Trophoblast cell (in vitro differentiated cells and primary cell): ENCODE data around the gene ACACA.

Source experiments
- DNase-seq, 2 donors: peaks; one replicate each; pipeline ENCODE4 v3.0.0-alpha.2; 2016
- H2AFZ ChIP-seq: 2 replicates; pipeline ENCODE4 v1.6.1; 2013; ENCODE audit warnings: low read length, moderate library complexity, mild to moderate bottlenecking; ENCODE audit not compliant: insufficient read depth, poor library complexity
- H2AK5ac ChIP-seq: 2 replicates; pipeline ENCODE4 v1.6.1; 2013; ENCODE audit warnings: mild to moderate bottlenecking, low read length
- H2BK120ac ChIP-seq: 2 replicates; pipeline ENCODE4 v1.6.1; 2013; ENCODE audit warnings: low read length, mild to moderate bottlenecking, moderate library complexity; ENCODE audit not compliant: insufficient read depth, poor library complexity
- H2BK12ac ChIP-seq: 2 replicates; pipeline ENCODE4 v1.6.1; 2013; ENCODE audit warnings: mild to moderate bottlenecking, low read length, moderate library complexity
- H2BK5ac ChIP-seq: 2 replicates; pipeline ENCODE4 v1.6.1; 2013; ENCODE audit warnings: low read length, low read depth, moderate library complexity, mild to moderate bottlenecking; ENCODE audit not compliant: poor library complexity
- H3K14ac ChIP-seq: 2 replicates; pipeline ENCODE4 v1.6.1; 2013; ENCODE audit warnings: mild to moderate bottlenecking, low read length
- H3K18ac ChIP-seq: 2 replicates; pipeline ENCODE4 v1.6.1; 2013; ENCODE audit warnings: mild to moderate bottlenecking, low read length
- H3K23ac ChIP-seq: 2 replicates; pipeline ENCODE4 v1.6.1; 2013; ENCODE audit warnings: low read length
- H3K27ac ChIP-seq: 2 replicates; pipeline ENCODE4 v1.5.1; 2013; ENCODE audit warnings: low read depth, mild to moderate bottlenecking, inconsistent platforms, low read length, moderate library complexity
- H3K27me3 ChIP-seq: 2 replicates; pipeline ENCODE4 v1.6.1; 2013; ENCODE audit warnings: inconsistent platforms, mild to moderate bottlenecking, low read length, moderate library complexity; ENCODE audit not compliant: insufficient read depth
- H3K36me3 ChIP-seq, 2 experiments: 1 replicate in 1 of 2; 2 replicates in 1 of 2; pipeline ENCODE4 v1.6.1; 2013; ENCODE audit warnings: low read length in 2 of 2, mild to moderate bottlenecking in 2 of 2, moderate library complexity in 1 of 2; ENCODE audit not compliant: insufficient read depth in 2 of 2, control insufficient read depth in 1 of 2
- H3K4ac ChIP-seq: 2 replicates; pipeline ENCODE4 v1.6.1; 2013; ENCODE audit warnings: low read depth, mild to moderate bottlenecking, low read length, moderate library complexity
- H3K4me1 ChIP-seq, 2 experiments: 1 replicate in 1 of 2; 2 replicates in 1 of 2; pipeline ENCODE4 v1.6.1; 2013; ENCODE audit warnings: low read length in 2 of 2, mild to moderate bottlenecking in 2 of 2, moderate library complexity in 1 of 2; ENCODE audit not compliant: insufficient read depth in 2 of 2, control insufficient read depth in 1 of 2
- H3K4me2 ChIP-seq: 2 replicates; pipeline ENCODE4 v1.6.1; 2013; ENCODE audit warnings: inconsistent platforms, mild to moderate bottlenecking, low read length, moderate library complexity
- H3K4me3 ChIP-seq: 2 replicates; pipeline ENCODE4 v1.5.1; 2013; ENCODE audit warnings: mild to moderate bottlenecking, low read depth, low read length, inconsistent platforms
- H3K79me1 ChIP-seq: one replicate; pipeline ENCODE4 v1.6.1; 2013; ENCODE audit warnings: low read length
- H3K79me2 ChIP-seq: 2 replicates; pipeline ENCODE4 v1.6.1; 2013; ENCODE audit warnings: low read length, mild to moderate bottlenecking; ENCODE audit not compliant: control insufficient read depth, insufficient read depth, poor library complexity
- H3K9ac ChIP-seq: 2 replicates; pipeline ENCODE4 v1.6.1; 2013; ENCODE audit warnings: mild to moderate bottlenecking, low read length
- H3K9me3 ChIP-seq: 2 replicates; pipeline ENCODE4 v1.6.1; 2013; ENCODE audit warnings: low read depth, mild to moderate bottlenecking, control low read depth, inconsistent platforms, low read length; ENCODE audit not compliant: insufficient read depth
- H4K12ac ChIP-seq: 2 replicates; pipeline ENCODE4 v1.6.1; 2013; ENCODE audit warnings: low read depth, mild to moderate bottlenecking, low read length, moderate library complexity
- H4K8ac ChIP-seq: 2 replicates; pipeline ENCODE4 v1.6.1; 2013; ENCODE audit warnings: low read depth, mild to moderate bottlenecking, low read length, moderate library complexity
- H4K91ac ChIP-seq: one replicate; pipeline ENCODE4 v1.6.1; 2013; ENCODE audit warnings: low read depth, mild to moderate bottlenecking, low read length, moderate library complexity
- WGBS: extraction: QIAGEN DNeasy Blood & Tissue Kit; methylation state at CpG from one replicate; pipeline ENCODE4 v1.1.7; 2013; ENCODE audit warnings: missing lambda C conversion rate; ENCODE audit not compliant: insufficient read length, insufficient coverage; ENCODE audit errors: extremely low coverage; 5-methylcytosine and 5-hydroxymethylcytosine counted together

The ACACA gene

GRCh38 chr17:37086334-37086733, 320.3 kb downstream of the ACACA start:
- Histone ChIP-seq H3K36me3 (peaks cover 26 to 32% of the 10 kb centered on the region in 2 experiments), H3K18ac (no peak overlapping the region), H3K4me1 (no peaks in the 10 kb centered on the region), H2BK12ac (no peak overlapping the region), H2AFZ (no peak overlapping the region), H2BK5ac (no peak overlapping the region), H3K23ac (no peak overlapping the region), H4K91ac (no peak overlapping the region), H3K9ac (no peak overlapping the region), H4K8ac (no peak overlapping the region), H3K14ac (no peak overlapping the region), H2AK5ac (no peak overlapping the region), H3K27me3 (no peaks in the 10 kb centered on the region), H3K4ac (no peak overlapping the region), H3K79me2 (no peaks in the 10 kb centered on the region), H3K9me3 (no peaks in the 10 kb centered on the region), H3K4me2 (no peak overlapping the region), H3K79me1 (no peaks in the 10 kb centered on the region), H3K27ac (no peak overlapping the region), H4K12ac (no peak overlapping the region), H3K4me3 (no peak overlapping the region), H2BK120ac (no peak overlapping the region)
- WGBS, result no CpG with 5 or more reads among the region's 3 CpGs
- DNase-seq, result no peak

- no peaks in the 10 kb centered on the region for H3K79me1 ChIP-seq
- no peak overlapping the region for H4K8ac ChIP-seq
- no peak overlapping the region for H2BK5ac ChIP-seq
- no peak overlapping the region for H4K12ac ChIP-seq
- H4K91ac ChIP-seq, result no peak overlapping the region
- H3K9me3 ChIP-seq, result no peaks in the 10 kb centered on the region
- H2BK120ac ChIP-seq, result no peak overlapping the region
- H3K4me3 ChIP-seq, result no peak overlapping the region
- no peak for DNase-seq
- no peaks in the 10 kb centered on the region for H3K79me2 ChIP-seq
- no peaks in the 10 kb centered on the region for H3K27me3 ChIP-seq
- WGBS, result no CpG with 5 or more reads among the region's 5 CpGs
- H3K18ac ChIP-seq, result no peak overlapping the region
- H2AK5ac ChIP-seq, result no peak overlapping the region
- H3K4me1 ChIP-seq, result no peaks in the 10 kb centered on the region
- H2BK12ac ChIP-seq, result no peak overlapping the region
- no peak overlapping the region for H3K23ac ChIP-seq
- H3K27ac ChIP-seq, result no peak overlapping the region
- H3K4ac ChIP-seq, result no peak overlapping the region
- H3K36me3 ChIP-seq, result peaks cover 23 to 28% of the 10 kb centered on the region in 2 experiments
- H3K9ac ChIP-seq, result no peak overlapping the region
- H2AFZ ChIP-seq, result no peak overlapping the region
- H3K4me2 ChIP-seq, result no peak overlapping the region
- no peak overlapping the region for H3K14ac ChIP-seq
These were observed 322.3 kb downstream of the ACACA start for GRCh38 chr17:37084372-37084771.

- Histone ChIP-seq H3K27me3 (no peaks in the 10 kb centered on the region), H4K8ac (no peak overlapping the region), H2BK120ac (no peak overlapping the region), H3K23ac (no peak overlapping the region), H3K14ac (no peak overlapping the region), H3K4ac (no peak overlapping the region), H3K79me1 (no peaks in the 10 kb centered on the region), H3K4me2 (no peak overlapping the region), H3K4me1 (no peaks in the 10 kb centered on the region), H3K9ac (no peak overlapping the region), H3K18ac (no peak overlapping the region), H2AFZ (no peak overlapping the region), H4K91ac (no peak overlapping the region), H2AK5ac (no peak overlapping the region), H3K27ac (no peak overlapping the region), H3K4me3 (no peak overlapping the region), H4K12ac (no peak overlapping the region), H3K9me3 (no peaks in the 10 kb centered on the region), H2BK12ac (no peak overlapping the region), H3K36me3 (peaks cover 23 to 24% of the 10 kb centered on the region in 2 experiments), H2BK5ac (no peak overlapping the region), H3K79me2 (no peaks in the 10 kb centered on the region)
- no CpG with 5 or more reads among the region's 6 CpGs for WGBS
- no peak for DNase-seq
These were observed 323.2 kb downstream of the ACACA start for GRCh38 chr17:37083456-37083855.

- Histone ChIP-seq H3K36me3 (peaks cover 23 to 24% of the 10 kb centered on the region in 2 experiments), H4K91ac (no peak overlapping the region), H3K79me2 (no peaks in the 10 kb centered on the region), H4K8ac (no peak overlapping the region), H2BK12ac (no peak overlapping the region), H3K23ac (no peak overlapping the region), H3K4ac (no peak overlapping the region), H3K27me3 (no peaks in the 10 kb centered on the region), H3K14ac (no peak overlapping the region), H2BK120ac (no peak overlapping the region), H4K12ac (no peak overlapping the region), H3K79me1 (no peaks in the 10 kb centered on the region), H3K4me3 (no peak overlapping the region), H3K9ac (no peak overlapping the region), H2BK5ac (no peak overlapping the region), H3K18ac (no peak overlapping the region), H3K9me3 (no peaks in the 10 kb centered on the region), H2AK5ac (no peak overlapping the region), H3K4me2 (no peak overlapping the region), H3K4me1 (no peaks in the 10 kb centered on the region), H3K27ac (no peak overlapping the region), H2AFZ (no peak overlapping the region)
- WGBS, result no CpG with 5 or more reads among the region's 4 CpGs
- no peak for DNase-seq
These were observed 323.7 kb downstream of the ACACA start for GRCh38 chr17:37082985-37083384.
